Activated CD8-positive, alpha-beta memory T cell treated with anti-CD3 and anti-CD28 coated beads, Interleukin-2, amount 10 ng/mL, durations not matched to agents 7 days and 5 days (primary cell): ENCODE data around the gene TTLL8. TPM values are rescaled to one million over a fixed set of nuclear protein-coding genes. Genes with fewer than 3 reads are reported as not detected.
"Not testable (repeated sequence)": the region's sequence is repeated elsewhere in the genome, so short reads cannot be mapped to it uniquely, and the experiment has no call there.

Experiments used
- ATAC-seq: fragments of 150-1000 bp; cut with Tn5 transposase; one replicate; pipeline ENCODE4 v1.10.0; 2021; ENCODE audit warnings: moderate library complexity
- CTCF ChIA-PET: fragments of 350-600 bp; sonication (Branson Sonifier 250); formaldehyde crosslinking; loops from one replicate; lab custom pipeline; 2021; ENCODE audit warnings: antibody characterized with exemption; lab: Charles Lee
- DNase-seq: peaks from one replicate; pipeline ENCODE4 v3.0.0-alpha.2; 2020
- H3K27ac Mint-ChIP-seq: one replicate; pipeline ENCODE4 v1.8.0; 2021; ENCODE audit warnings: mild to moderate bottlenecking, mixed read lengths
- H3K27me3 Mint-ChIP-seq: one replicate; pipeline ENCODE4 v1.8.0; 2021; ENCODE audit warnings: mixed read lengths
- H3K36me3 Mint-ChIP-seq: one replicate; pipeline ENCODE4 v1.8.0; 2021; ENCODE audit warnings: mild to moderate bottlenecking, mixed read lengths
- H3K4me1 Mint-ChIP-seq: one replicate; pipeline ENCODE4 v1.8.0; 2021; ENCODE audit warnings: mixed read lengths
- H3K4me3 Mint-ChIP-seq: one replicate; pipeline ENCODE4 v1.8.0; 2021; ENCODE audit warnings: mild to moderate bottlenecking, moderate library complexity, mixed read lengths
- H3K9me3 Mint-ChIP-seq: one replicate; pipeline ENCODE4 v1.8.0; 2022; ENCODE audit warnings: low read depth, mixed read lengths
- total RNA-seq, 2 experiments: library from RNA; stranded (reverse); gene quantifications; one replicate each; pipeline ENCODE4 v1.2.3, GENCODE V29; 2021

TTLL8 gene
- total RNA-seq, 2 experiments from 2014 or later = not detected

DNA sequence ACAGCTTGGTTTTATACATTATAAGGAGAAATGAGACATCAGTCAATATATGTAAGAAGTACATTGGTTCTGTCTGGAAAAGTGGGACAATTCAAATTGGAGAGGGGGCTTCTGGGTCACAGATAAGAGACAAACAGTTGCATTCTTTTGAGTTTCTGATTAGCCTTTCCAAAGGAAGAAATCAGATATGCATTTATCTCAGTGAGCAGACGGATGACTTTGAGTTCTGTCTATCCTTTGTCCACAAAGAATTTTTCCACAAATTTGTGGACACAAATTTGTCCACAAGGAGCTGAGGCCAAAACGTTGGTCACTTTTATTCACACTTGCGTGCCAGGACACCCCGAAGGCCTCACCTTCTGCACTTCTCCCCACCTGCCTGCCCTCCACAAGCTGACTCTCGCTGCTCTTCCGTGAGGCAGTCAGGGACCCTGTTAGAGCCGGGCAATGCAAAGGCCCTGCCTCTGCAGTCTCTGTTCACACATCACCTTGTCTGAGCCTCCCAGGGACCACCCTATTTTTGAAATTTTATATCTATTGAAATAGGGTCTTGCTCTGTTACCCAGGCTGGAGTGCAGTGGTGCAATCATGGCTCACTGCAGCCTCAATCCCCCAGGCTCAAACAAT lies 66.1 kb downstream of the TTLL8 start:
- Mint-ChIP-seq H3K27ac (no peak overlapping the region), H3K27me3 (peaks cover 15% of the 10 kb centered on the region), H3K36me3 (peaks cover 4% of the 10 kb centered on the region), H3K4me3 (no peak overlapping the region), H3K9me3 (peaks cover 4% of the 10 kb centered on the region), H3K4me1 (peaks cover 5% of the 10 kb centered on the region)
- DNase-seq = no peak
- CTCF ChIA-PET = interaction anchor here (1.3 to 5.5 kb wide), 3 partner anchors 38 to 74 kb away, joined by 3 to 38 read pairs (median 19); no protein-coding TSS in a partner anchor
- ATAC-seq = no peak

DNA sequence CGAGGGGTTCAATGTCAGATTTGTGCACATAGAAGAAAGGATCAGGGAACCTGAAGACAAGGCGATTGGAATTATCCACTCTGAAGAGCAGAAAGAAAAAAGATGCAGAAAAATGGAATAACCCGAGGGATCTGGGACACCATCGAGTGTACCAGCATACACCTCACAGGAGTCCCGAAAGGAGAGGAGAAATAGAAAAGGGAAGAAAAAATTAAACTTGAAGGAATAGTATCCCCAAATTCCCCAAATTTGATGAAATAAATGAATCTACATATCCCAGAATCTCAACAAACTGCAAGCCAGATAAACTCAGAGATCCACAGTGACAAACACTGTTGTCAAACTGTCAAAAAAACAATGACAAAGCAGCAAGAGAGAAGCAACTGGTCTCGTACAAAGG lies 66.9 kb downstream of the TTLL8 start:
- peaks cover 4% of the 10 kb centered on the region for H3K36me3 Mint-ChIP-seq
- ATAC-seq = no peak
- no peak overlapping the region for H3K27ac Mint-ChIP-seq
- H3K27me3 Mint-ChIP-seq = peaks cover 23% of the 10 kb centered on the region
- CTCF ChIA-PET = interaction anchor here (4.8 to 5.5 kb wide), 2 partner anchors 39 to 61 kb away, joined by 19 to 38 read pairs; no protein-coding TSS in a partner anchor
- no peak overlapping the region for H3K4me3 Mint-ChIP-seq
- peaks cover 3% of the 10 kb centered on the region for H3K4me1 Mint-ChIP-seq
- H3K9me3 Mint-ChIP-seq = peaks cover 10% of the 10 kb centered on the region
- DNase-seq = no peak

DNA sequence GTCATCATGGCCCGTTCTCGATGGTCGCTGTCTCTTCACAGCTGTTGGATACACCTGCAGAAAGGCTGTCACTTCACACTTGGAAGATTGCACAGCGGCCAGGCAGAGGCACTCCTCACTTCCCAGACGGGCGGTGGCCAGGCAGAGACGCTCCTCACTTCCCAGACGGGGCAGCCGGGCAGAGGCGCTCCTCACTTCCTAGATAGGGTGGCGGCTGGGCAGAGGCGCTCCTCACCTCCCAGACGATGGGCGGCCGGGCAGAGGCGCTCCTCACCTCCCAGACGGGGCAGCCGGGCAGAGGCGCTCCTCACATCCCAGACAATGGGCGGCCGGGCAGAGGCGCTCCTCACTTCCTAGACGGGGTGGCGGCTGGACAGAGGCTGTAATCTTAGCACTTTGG lies 68.3 kb downstream of the TTLL8 start:
- Mint-ChIP-seq H3K27me3 (peaks cover 37% of the 10 kb centered on the region), H3K9me3 (peaks cover 14% of the 10 kb centered on the region), H3K36me3 (peaks cover 10% of the 10 kb centered on the region)
- H3K4me3 Mint-ChIP-seq, ATAC-seq, H3K27ac Mint-ChIP-seq, DNase-seq, CTCF ChIA-PET, H3K4me1 Mint-ChIP-seq: not testable (repeated sequence)

DNA sequence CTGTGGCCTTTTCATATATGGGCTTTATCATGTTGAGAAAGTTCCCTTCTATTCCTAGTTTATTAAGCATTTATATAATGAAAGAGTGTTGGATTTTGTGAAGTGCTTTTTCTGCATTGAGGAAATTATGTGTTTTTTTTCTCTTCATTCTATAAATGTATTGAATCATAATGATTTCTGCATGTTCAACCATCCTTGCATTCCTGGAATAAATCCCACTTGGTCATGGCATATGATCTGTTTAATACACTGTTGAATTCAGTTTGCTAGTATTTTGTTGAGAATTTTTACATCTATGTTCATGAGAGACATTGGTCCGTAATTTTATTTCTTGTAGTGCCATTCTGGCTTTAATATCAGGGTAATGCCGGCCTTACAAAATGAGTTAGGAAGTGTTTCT lies 71.8 kb downstream of the TTLL8 start:
- DNase-seq (no peak), ATAC-seq (no peak)
- Mint-ChIP-seq H3K4me1 (peaks cover 4% of the 10 kb centered on the region), H3K4me3 (no peak overlapping the region), H3K27ac (no peak overlapping the region), H3K36me3 (peaks cover 15% of the 10 kb centered on the region), H3K9me3 (peaks cover 14% of the 10 kb centered on the region), H3K27me3 (peaks cover 45% of the 10 kb centered on the region)
- CTCF ChIA-PET = no interaction called here

DNA sequence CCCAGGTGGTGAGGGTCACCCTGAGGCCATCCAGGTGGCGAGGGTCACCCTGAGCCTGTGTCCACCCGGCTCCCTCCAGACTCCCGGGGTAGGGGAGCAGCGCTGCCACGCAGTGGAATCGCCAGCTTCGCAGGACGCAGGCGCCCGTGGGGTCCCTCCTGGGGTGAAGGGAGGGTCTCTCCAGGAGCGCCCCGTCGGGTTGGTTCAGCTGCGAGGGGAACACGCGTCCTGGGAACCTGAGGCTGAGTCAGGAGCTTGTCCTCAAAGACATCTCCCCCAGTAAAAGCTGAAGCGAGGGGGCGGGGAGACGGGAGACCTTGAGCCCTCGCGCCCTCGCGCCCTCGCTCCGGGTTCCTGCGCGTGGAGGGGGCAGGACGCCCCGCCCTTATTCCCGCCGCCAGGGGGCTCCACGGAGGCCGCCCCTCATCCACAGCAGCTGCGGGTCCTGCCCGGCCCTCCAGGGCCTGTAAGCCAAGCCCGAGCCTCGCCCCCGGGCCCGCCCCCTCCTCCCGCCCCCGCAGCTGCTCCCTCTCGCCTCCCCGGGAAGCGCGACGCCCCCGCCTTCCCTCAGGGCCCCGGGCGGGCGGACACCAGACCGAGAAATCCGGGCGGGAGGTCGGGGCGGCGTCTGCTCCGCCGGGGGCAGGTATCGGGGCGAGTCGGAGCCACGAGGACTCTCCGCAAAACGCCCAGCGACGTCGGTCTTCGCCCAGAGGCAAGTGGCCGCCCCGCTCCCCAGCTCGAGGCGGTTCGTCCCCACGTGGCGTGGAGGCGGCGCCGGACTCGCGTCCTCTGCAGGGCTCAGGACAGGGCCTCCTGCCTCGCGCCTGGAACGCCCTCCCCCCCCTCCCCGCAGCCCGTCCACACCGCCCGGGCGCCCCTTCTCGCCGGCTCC lies 74.7 kb downstream of the TTLL8 start:
- Mint-ChIP-seq H3K4me3 (no peak overlapping the region), H3K36me3 (peaks cover 21% of the 10 kb centered on the region), H3K9me3 (peaks cover 21% of the 10 kb centered on the region), H3K4me1 (peaks cover 7% of the 10 kb centered on the region), H3K27ac (no peak overlapping the region), H3K27me3 (peaks cover 45% of the 10 kb centered on the region)
- ATAC-seq (peak; percentile 51), DNase-seq (peak; percentile 42)
- CTCF ChIA-PET = interaction anchor here (1.6 to 2.2 kb wide), 2 partner anchors 47 to 48 kb away, joined by 4 to 6 read pairs; no protein-coding TSS in a partner anchor

DNA sequence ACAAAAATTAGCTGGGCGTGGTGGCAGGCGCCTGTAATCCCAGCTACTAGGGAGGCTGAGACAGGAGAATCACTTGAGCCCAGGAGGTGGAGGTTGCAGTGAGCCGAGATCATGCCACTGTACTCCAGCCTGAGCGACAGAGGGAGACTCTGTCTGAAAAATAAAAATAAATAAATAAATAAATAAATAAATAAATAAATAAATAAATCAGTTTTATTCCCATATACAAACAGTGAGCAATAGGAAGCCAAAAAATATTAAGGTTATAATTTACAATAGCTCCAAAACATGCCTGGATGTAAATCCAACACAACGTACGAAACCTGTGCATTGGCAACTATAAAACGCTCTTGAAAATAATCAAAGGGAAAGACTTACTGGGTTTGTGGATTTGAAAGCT lies 76.3 kb downstream of the TTLL8 start:
- H3K9me3 Mint-ChIP-seq = peaks cover 19% of the 10 kb centered on the region
- peaks cover 40% of the 10 kb centered on the region for H3K27me3 Mint-ChIP-seq
- ATAC-seq, H3K4me1 Mint-ChIP-seq, H3K27ac Mint-ChIP-seq, DNase-seq, H3K4me3 Mint-ChIP-seq: not testable (repeated sequence)
- CTCF ChIA-PET = interaction anchor here (0.7 to 2.2 kb wide), 5 partner anchors 21 to 215 kb away, joined by 3 to 6 read pairs (median 4); no protein-coding TSS in a partner anchor
- peaks cover 19% of the 10 kb centered on the region for H3K36me3 Mint-ChIP-seq

DNA sequence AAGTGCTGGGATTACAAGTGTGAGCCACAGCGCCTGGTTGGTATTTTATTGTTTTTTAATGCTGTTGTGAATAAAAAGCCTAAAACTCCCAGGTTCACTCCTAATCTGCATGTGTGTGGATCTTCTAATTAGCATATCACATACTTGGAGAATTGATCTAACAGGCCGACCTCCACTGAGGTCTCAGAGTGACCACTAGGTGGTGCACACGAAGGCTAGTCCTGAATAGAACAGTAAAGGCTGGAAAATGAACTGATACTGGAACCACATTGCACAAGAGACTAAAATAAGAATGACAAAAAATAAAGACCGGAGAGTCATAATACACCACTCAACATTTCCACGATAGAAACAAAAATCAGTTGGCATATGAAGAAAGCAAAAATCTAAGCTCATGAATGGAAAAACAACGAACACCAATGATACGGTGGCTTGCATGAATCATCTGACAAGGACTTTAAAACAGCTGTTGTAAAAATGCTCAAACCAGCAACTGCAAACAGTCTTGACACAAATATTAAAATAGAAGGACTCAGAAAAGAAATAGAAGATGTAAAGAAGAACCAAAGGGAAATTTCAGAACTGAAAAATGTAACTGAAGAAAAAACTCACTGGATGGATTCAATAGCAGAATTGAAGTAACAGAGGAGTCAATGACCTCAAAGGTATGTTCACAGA lies 78.4 kb downstream of the TTLL8 start:
- no peak for ATAC-seq
- Mint-ChIP-seq H3K4me1 (peaks cover 19% of the 10 kb centered on the region), H3K9me3 (peaks cover 9% of the 10 kb centered on the region), H3K27ac (no peak overlapping the region), H3K27me3 (peaks cover 19% of the 10 kb centered on the region), H3K4me3 (no peak overlapping the region), H3K36me3 (peaks cover 13% of the 10 kb centered on the region)
- CTCF ChIA-PET = interaction anchor here (0.7 to 1.8 kb wide), 7 partner anchors 11 to 51 kb away, joined by 3 to 5 read pairs (median 5); no protein-coding TSS in a partner anchor
- DNase-seq = peak; percentile 55

DNA sequence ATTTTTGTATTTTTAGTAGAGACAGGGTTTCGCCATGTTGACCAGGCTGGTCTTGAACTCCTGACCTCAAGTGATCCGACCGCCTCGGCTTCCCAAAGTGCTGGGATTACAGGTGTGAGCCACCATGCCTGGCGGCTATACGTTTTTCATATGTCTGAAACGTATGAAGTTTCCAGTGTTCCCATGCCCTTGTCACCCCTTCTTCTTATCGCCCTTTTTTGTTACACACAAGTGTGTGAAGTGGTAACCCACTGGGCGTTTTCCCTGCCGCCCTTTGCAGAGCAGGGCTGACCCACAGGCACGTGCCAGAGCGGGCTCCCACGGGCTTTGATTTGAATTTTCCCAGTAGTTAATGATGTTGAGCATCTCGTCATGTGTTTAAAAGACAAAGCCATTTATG lies 80.5 kb downstream of the TTLL8 start:
- H3K27me3 Mint-ChIP-seq = peaks cover 9% of the 10 kb centered on the region
- H3K4me3 Mint-ChIP-seq = no peak overlapping the region
- peaks cover 10% of the 10 kb centered on the region for H3K36me3 Mint-ChIP-seq
- no peak overlapping the region for H3K27ac Mint-ChIP-seq
- H3K4me1 Mint-ChIP-seq = peaks cover 16% of the 10 kb centered on the region
- CTCF ChIA-PET = no interaction called here
- DNase-seq (no peak), ATAC-seq (no peak)
- H3K9me3 Mint-ChIP-seq = peaks cover 9% of the 10 kb centered on the region

DNA sequence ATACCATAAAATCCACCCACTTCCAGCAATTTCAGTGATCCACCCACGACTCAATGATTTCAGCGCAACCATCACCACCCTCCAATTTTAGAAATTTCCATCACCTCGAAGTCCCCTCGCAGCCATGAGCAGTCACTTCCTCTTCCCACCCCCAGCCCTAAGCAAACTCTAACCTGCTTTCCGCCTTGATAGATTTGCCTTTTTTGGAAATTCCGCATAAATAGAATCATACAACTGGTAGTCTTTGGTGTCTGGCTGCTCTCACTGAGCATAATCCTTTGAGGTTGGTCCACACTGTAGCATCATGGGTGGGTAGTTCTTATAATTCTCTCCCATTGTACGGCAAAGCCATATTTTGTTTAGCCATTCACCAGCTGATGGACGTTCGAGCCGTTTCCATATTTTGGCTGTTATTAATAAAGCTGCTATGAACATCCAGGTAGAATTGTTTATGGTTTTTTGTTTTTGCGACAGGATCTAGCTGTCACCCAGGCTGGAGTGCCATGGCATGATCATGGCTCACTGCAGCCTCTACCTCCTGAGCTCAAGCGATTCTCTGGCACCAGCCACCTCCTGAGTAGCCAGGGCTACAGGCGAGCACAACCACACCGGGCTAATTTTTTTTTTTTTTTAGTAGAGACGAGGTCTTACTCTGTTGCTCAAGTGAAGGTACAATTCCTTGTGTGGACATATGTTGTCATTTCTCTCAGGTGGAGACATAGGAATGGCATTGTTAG lies 81.5 kb downstream of the TTLL8 start:
- CTCF ChIA-PET = interaction anchor here (1.0 to 1.2 kb wide), 2 partner anchors 11 to 28 kb away, joined by 3 read pairs; no protein-coding TSS in a partner anchor
- Mint-ChIP-seq H3K4me1 (peaks cover 14% of the 10 kb centered on the region), H3K36me3 (peaks cover 8% of the 10 kb centered on the region), H3K27me3 (peaks cover 3% of the 10 kb centered on the region), H3K9me3 (peaks cover 9% of the 10 kb centered on the region), H3K27ac (peak overlapping the region; percentile 66), H3K4me3 (no peak overlapping the region)
- DNase-seq (peak; percentile 58), ATAC-seq (peak; percentile 44)

DNA sequence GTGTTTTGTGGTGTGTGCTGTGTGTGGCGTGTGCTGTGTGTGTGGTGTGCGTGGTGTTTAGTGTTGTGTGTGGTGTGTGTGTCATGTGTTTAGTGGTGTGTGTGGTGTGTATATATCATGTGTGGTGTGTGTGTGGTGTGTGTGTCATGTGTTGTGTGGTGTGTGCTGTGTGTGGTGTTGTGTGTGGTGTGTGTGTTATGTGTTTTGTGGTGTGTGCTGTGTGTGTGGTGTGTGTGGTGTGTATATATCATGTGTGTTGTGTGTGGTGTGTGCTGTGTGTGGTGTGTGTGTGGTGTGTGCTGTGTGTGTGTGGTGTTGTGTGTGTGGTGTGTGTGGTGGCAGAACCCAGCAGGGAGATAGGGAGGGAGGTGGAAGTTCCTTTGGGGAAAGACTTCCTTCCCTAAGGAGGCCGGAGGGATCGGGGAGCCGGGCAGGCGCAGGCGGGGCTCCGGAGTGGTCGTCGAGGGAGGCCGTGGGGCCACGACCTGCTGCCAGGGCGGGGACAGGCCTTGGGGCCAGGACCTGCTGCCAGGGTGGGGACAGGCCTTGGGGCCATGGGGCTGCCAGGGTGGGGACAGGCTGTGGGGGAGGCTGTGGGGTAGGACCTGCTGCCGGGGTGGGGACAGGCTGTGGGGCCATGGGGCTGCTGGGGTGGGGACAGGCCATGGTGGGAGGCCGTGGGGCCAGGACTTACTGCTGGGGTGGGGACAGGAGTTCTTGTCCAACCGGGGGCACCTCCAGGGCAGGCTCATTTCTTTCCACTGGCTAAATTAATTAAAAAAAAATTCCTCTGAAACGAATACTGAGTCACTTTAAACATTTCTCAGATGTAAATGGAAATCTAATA lies 82.3 kb downstream of the TTLL8 start:
- peak; percentile 60 for DNase-seq
- Mint-ChIP-seq H3K9me3 (peaks cover 9% of the 10 kb centered on the region), H3K27me3 (no peaks in the 10 kb centered on the region)

DNA sequence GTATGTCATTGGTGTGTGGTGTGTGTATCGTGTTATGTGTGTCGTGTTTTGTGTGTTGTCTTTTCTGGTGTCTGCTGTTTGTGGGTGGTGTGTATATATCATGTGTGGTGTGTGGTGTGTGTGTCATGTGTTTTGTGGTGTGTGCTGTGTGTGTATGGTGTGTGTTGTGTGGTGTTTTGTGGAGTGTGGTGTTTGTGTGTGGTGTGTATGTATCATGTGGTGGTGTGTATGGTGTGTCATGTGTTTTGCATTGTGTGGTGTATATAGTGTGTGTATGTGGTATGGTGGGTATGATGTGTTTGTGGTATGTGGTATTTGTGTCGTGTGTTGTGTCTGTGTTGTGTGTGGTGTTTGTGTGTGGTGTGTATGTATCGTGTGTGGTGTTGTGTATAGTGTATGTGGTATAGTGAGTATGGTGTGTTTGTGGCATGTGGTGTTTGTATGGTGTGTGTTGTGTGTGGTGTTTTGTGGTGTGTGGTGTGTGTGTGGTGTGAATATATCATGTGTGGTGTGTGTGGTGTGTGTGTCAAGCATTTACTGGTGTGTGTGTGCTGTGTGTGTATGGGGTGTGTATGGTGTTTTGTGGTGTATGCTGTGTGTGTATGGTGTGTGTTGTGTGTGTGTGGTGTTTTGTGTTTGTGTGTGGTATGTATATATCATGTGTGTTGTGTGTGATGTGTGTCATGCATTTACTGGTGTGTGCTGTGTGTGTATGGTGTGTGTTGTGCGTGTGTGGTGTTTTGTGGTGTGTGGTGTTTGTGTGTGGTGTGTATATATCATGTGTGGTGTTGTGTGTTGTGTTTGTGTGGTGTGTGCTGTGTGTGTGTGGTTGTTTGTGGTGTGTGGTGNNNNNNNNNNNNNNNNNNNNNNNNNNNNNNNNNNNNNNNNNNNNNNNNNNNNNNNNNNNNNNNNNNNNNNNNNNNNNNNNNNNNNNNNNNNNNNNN lies 84.8 kb downstream of the TTLL8 start:
- Mint-ChIP-seq H3K27ac (no peak overlapping the region), H3K4me3 (no peak overlapping the region), H3K27me3 (no peaks in the 10 kb centered on the region), H3K36me3 (no peaks in the 10 kb centered on the region), H3K4me1 (peaks cover 22% of the 10 kb centered on the region), H3K9me3 (no peaks in the 10 kb centered on the region)
- CTCF ChIA-PET = no interaction called here
- no peak for ATAC-seq
- no peak for DNase-seq

More for the DNA sequence above, 82.3 kb downstream of the TTLL8 start:
- H3K27ac Mint-ChIP-seq = peak overlapping the region; percentile 66
- peaks cover 8% of the 10 kb centered on the region for H3K36me3 Mint-ChIP-seq
- CTCF ChIA-PET = interaction anchor here (1.0 to 1.2 kb wide), 2 partner anchors 10 to 29 kb away, joined by 3 read pairs; no protein-coding TSS in a partner anchor
- H3K4me3 Mint-ChIP-seq = peak overlapping the region; percentile 2
- H3K4me1 Mint-ChIP-seq = peaks cover 15% of the 10 kb centered on the region
- ATAC-seq = peak; percentile 24
